GM23338 (cell line): ENCODE results near the gene LCN10. TPM values are rescaled to one million over a fixed set of nuclear protein-coding genes. Genes with fewer than 3 reads are reported as not detected.

Source experiments
- ATAC-seq: fragments of 200-7000 bp; cut with Tn5 transposase; 3 replicates; pipeline ENCODE4 v1.9.1; 2020
- DNase-seq: peaks from one replicate; pipeline ENCODE4 v3.0.0-alpha.2; 2015; ENCODE audit warnings: low spot score
- H2AFZ ChIP-seq: fragments of 200-600 bp; sonication (generic); 2 replicates; pipeline ENCODE4 v1.8.0; 2016; ENCODE audit warnings: antibody characterized with exemption, mild to moderate bottlenecking, moderate library complexity
- H3F3A ChIP-seq: fragments of 200-600 bp; sonication (generic); replicated peaks from 2 replicates; pipeline ENCODE4 v1.8.0; 2017; ENCODE audit warnings: antibody characterized with exemption, mixed run types, low read depth
- H3K27ac ChIP-seq: fragments of 200-600 bp; sonication (generic); 2 replicates; pipeline ENCODE4 v1.6.1; 2016; ENCODE audit warnings: low read depth
- H3K27me3 ChIP-seq: fragments of 200-600 bp; sonication (generic); 2 replicates; pipeline ENCODE4 v1.8.0; 2016; ENCODE audit warnings: mild to moderate bottlenecking, mixed run types, moderate library complexity; ENCODE audit not compliant: insufficient read depth
- H3K36me3 ChIP-seq: fragments of 200-600 bp; sonication (generic); 2 replicates; pipeline ENCODE4 v1.8.0; 2016; ENCODE audit warnings: mild to moderate bottlenecking; ENCODE audit not compliant: insufficient read depth
- H3K4me1 ChIP-seq: fragments of 200-600 bp; sonication (generic); 2 replicates; pipeline ENCODE4 v1.8.0; 2016; ENCODE audit warnings: mild to moderate bottlenecking, moderate library complexity; ENCODE audit not compliant: insufficient read depth
- H3K4me2 ChIP-seq: fragments of 200-600 bp; sonication (generic); 2 replicates; pipeline ENCODE4 v1.7.1; 2017; ENCODE audit warnings: mixed run types
- H3K4me3 ChIP-seq: fragments of 200-600 bp; sonication (generic); 2 replicates; pipeline ENCODE4 v1.6.1; 2016; ENCODE audit warnings: mixed run types
- H3K79me2 ChIP-seq: fragments of 200-600 bp; sonication (generic); replicated peaks from 2 replicates; pipeline ENCODE4 v1.8.0; 2017; ENCODE audit warnings: mild to moderate bottlenecking; ENCODE audit not compliant: insufficient read depth
- H3K9me2 ChIP-seq: fragments of 200-600 bp; sonication (generic); 2 replicates; pipeline ENCODE4 v1.8.0; 2017; ENCODE audit not compliant: insufficient read depth
- H4K20me1 ChIP-seq: fragments of 200-600 bp; sonication (generic); replicated peaks from 2 replicates; pipeline ENCODE4 v1.8.0; 2017; ENCODE audit warnings: mild to moderate bottlenecking; ENCODE audit not compliant: insufficient read depth
- H3K27ac Mint-ChIP-seq: 2 replicates; pipeline ENCODE4 v1.8.0; 2020; ENCODE audit warnings: inconsistent platforms, mild to moderate bottlenecking, moderate library complexity, mixed read lengths
- H3K27me3 Mint-ChIP-seq: 3 replicates; pipeline ENCODE4 v1.8.0; 2022; ENCODE audit warnings: low read depth, mild to moderate bottlenecking, moderate library complexity, mixed read lengths, inconsistent platforms; ENCODE audit not compliant: insufficient read depth, poor library complexity
- H3K36me3 Mint-ChIP-seq: 3 replicates; pipeline ENCODE4 v1.8.0; 2021; ENCODE audit warnings: low read depth, mild to moderate bottlenecking, inconsistent platforms, moderate library complexity, mixed read lengths
- H3K4me1 Mint-ChIP-seq: 3 replicates; pipeline ENCODE4 v1.8.0; 2020; ENCODE audit warnings: mild to moderate bottlenecking, inconsistent platforms, mixed read lengths
- H3K4me3 Mint-ChIP-seq: 3 replicates; pipeline ENCODE4 v1.8.0; 2021; ENCODE audit warnings: moderate library complexity, mild to moderate bottlenecking, inconsistent platforms, mixed read lengths
- H3K9me3 Mint-ChIP-seq: 3 replicates; pipeline ENCODE4 v1.8.0; 2020; ENCODE audit warnings: moderate library complexity, mild to moderate bottlenecking, inconsistent platforms, mixed read lengths
- CREB1 ChIP-seq: fragments of 250-450 bp; sonication (Bioruptor Pico); IDR thresholded peaks from 2 replicates; pipeline ENCODE4 v1.5.0; 2020; ENCODE audit warnings: low read depth, mild to moderate bottlenecking, moderate library complexity
- EZH2 ChIP-seq: fragments of 200-600 bp; sonication (generic); IDR thresholded peaks from one replicate; pipeline ENCODE4 v1.8.0; 2017; ENCODE audit warnings: antibody characterized with exemption, mild to moderate bottlenecking, low read depth; ENCODE audit not compliant: unreplicated experiment
- STAT1 ChIP-seq: IDR thresholded peaks from one replicate; pipeline ENCODE4 v1.6.1; 2016; ENCODE audit warnings: antibody characterized with exemption; ENCODE audit not compliant: unreplicated experiment
- ZNF114 ChIP-seq: fragments of 250-450 bp; sonication (Bioruptor Pico); IDR thresholded peaks from 2 replicates; pipeline ENCODE4 v1.5.0; 2020; ENCODE audit warnings: mild to moderate bottlenecking, moderate library complexity
- polyA plus RNA-seq: library from polyadenylated mRNA; unstranded; fragments of >200 nt; fragmentation: Nextera tagmentation; extraction: Ambion mirVana; gene quantifications from 2 replicates; pipeline ENCODE4 v1.2.1, GENCODE V29; 2016
- total RNA-seq: library from RNA; depleted of rRNA; stranded (reverse); fragments of >200 nt; shearing (Covaris generic); gene quantifications from 2 replicates; pipeline ENCODE4 v1.2.3, GENCODE V29; 2014
- TF ChIP-seq, protein P1 (sequence below): IDR thresholded peaks from one replicate; pipeline ENCODE4 v1.6.1; 2018; ENCODE audit warnings: antibody characterized with exemption; ENCODE audit not compliant: unreplicated experiment
- TF ChIP-seq, protein P2 (sequence below): IDR thresholded peaks from 2 replicates; pipeline ENCODE4 v1.6.1; 2016; ENCODE audit warnings: antibody characterized with exemption
- TF ChIP-seq, protein P3 (sequence below), 2 experiments: fragments of 200-600 bp in 1 of 2; sonication (generic) in 1 of 2; conservative IDR thresholded peaks; 2 replicates each; pipeline versions ENCODE4 v1.5.1 to v1.6.1; 2016 to 2017; ENCODE audit warnings: antibody characterized with exemption in 2 of 2, low read depth in 2 of 2, mild to moderate bottlenecking in 2 of 2, moderate library complexity in 1 of 2

Gene LCN10
- total and polyA plus RNA-seq, 2 experiments from 2014 or later = 0.45 to 0.74 TPM

DNA sequence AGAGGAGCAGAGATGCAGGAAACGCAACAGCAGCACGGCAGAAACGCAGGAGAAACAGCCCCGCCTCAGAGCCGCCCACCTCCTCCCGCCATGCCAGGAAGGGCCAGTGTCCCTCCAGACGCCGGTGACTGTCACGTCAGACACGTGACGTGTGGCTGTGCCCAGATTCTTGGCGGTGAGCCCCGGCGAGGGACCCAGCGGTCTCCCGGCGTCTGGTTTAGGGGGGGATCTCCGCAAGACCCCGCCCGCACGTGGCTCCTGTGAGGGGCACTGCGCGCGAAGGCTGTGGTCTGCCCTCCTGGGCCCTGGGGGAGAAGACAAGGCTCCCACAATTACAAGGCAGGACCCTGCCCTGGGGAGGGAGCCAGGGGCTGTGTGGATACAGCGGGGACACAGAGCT is 17.7 kb upstream of the LCN10 start (continued):
- TF ChIP-seq, protein P1, sequence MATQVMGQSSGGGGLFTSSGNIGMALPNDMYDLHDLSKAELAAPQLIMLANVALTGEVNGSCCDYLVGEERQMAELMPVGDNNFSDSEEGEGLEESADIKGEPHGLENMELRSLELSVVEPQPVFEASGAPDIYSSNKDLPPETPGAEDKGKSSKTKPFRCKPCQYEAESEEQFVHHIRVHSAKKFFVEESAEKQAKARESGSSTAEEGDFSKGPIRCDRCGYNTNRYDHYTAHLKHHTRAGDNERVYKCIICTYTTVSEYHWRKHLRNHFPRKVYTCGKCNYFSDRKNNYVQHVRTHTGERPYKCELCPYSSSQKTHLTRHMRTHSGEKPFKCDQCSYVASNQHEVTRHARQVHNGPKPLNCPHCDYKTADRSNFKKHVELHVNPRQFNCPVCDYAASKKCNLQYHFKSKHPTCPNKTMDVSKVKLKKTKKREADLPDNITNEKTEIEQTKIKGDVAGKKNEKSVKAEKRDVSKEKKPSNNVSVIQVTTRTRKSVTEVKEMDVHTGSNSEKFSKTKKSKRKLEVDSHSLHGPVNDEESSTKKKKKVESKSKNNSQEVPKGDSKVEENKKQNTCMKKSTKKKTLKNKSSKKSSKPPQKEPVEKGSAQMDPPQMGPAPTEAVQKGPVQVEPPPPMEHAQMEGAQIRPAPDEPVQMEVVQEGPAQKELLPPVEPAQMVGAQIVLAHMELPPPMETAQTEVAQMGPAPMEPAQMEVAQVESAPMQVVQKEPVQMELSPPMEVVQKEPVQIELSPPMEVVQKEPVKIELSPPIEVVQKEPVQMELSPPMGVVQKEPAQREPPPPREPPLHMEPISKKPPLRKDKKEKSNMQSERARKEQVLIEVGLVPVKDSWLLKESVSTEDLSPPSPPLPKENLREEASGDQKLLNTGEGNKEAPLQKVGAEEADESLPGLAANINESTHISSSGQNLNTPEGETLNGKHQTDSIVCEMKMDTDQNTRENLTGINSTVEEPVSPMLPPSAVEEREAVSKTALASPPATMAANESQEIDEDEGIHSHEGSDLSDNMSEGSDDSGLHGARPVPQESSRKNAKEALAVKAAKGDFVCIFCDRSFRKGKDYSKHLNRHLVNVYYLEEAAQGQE = no peak
- TF ChIP-seq, protein P2, sequence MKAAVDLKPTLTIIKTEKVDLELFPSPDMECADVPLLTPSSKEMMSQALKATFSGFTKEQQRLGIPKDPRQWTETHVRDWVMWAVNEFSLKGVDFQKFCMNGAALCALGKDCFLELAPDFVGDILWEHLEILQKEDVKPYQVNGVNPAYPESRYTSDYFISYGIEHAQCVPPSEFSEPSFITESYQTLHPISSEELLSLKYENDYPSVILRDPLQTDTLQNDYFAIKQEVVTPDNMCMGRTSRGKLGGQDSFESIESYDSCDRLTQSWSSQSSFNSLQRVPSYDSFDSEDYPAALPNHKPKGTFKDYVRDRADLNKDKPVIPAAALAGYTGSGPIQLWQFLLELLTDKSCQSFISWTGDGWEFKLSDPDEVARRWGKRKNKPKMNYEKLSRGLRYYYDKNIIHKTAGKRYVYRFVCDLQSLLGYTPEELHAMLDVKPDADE = no peak
- TF ChIP-seq EZH2 = no peak
- no peak for TF ChIP-seq STAT1
- TF ChIP-seq CREB1 (CRISPR knock-in tag) = no peak
- TF ChIP-seq ZNF114 = no peak

DNA sequence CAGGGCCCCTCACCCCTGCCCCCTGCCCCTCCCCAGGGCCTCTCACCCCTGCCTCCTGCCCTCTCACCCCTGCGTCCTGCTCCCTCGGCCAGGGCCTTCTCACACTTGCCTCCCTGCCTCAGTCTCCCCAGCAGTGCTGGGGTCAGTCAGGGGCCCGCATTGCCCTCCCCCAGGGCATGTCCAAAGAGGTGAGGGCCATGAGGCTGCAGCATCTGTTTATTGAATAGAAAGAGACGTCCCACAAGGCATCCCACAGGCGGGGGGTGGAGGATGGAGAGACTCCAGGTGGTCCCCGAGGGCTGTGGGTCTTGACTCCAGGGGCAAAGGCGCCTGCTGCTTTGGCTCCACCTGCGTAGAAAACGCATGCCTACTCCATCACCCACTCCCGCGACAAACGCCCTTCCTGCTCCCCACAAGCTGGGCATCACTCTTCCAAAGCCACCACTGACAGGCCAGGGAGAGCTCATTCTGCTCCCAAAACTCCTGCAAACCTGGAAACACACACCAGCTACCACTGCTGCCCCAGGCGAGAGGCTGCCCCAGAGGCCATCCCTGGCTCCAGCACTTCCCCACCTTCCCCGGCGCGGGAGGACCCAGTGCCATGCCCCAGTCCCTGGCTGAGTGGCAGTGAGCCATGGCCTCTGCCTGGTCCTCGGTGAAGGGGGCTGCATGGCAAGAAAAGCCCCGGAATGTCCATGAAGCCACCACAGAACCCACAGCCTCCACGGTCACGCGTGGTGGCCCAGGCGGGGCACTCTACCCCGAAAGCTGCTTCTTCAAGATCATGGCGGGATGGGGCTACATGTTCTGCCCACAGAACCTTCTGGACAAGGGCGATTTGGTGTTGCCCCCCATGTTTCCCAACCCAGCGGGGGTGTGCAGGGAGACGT is 16.9 kb upstream of the LCN10 start:
- no peak for DNase-seq
- H3K27ac Mint-ChIP-seq = no peak overlapping the region
- TF ChIP-seq, protein P1 = no peak
- TF ChIP-seq CREB1 (CRISPR knock-in tag) = no peak
- no peak for TF ChIP-seq ZNF114
- TF ChIP-seq, protein P3, sequence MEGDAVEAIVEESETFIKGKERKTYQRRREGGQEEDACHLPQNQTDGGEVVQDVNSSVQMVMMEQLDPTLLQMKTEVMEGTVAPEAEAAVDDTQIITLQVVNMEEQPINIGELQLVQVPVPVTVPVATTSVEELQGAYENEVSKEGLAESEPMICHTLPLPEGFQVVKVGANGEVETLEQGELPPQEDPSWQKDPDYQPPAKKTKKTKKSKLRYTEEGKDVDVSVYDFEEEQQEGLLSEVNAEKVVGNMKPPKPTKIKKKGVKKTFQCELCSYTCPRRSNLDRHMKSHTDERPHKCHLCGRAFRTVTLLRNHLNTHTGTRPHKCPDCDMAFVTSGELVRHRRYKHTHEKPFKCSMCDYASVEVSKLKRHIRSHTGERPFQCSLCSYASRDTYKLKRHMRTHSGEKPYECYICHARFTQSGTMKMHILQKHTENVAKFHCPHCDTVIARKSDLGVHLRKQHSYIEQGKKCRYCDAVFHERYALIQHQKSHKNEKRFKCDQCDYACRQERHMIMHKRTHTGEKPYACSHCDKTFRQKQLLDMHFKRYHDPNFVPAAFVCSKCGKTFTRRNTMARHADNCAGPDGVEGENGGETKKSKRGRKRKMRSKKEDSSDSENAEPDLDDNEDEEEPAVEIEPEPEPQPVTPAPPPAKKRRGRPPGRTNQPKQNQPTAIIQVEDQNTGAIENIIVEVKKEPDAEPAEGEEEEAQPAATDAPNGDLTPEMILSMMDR (conservative IDR thresholded peaks at IDR 0.05; ENCODE audit: low read depth in 2 of 2) = no peak

More for the DNA sequence above, 16.9 kb upstream of the LCN10 start:
- H3K4me2 ChIP-seq = no peak overlapping the region
- no peaks in the 10 kb centered on the region for H3K36me3 ChIP-seq
- Mint-ChIP-seq H3K9me3 (peaks cover 12% of the 10 kb centered on the region), H3K4me3 (no peak overlapping the region; the same call in 2 of the 3 replicates), H3K36me3 (no peaks in the 10 kb centered on the region), H3K4me1 (peaks cover 13% of the 10 kb centered on the region), H3K27me3 (peaks cover 11% of the 10 kb centered on the region)
- no peaks in the 10 kb centered on the region for H3K4me1 ChIP-seq
- H3K79me2 ChIP-seq = no peaks in the 10 kb centered on the region
- ATAC-seq = no peak
- H3K9me2 ChIP-seq = no peaks in the 10 kb centered on the region
- H4K20me1 ChIP-seq = no peaks in the 10 kb centered on the region
- no peak overlapping the region for H3K27ac ChIP-seq
- no peaks in the 10 kb centered on the region for H3K27me3 ChIP-seq
- H2AFZ ChIP-seq = peak overlapping the region; percentile 32; the same call in 1 of the 2 replicates
- H3F3A ChIP-seq = 0 out of 2 replicates have a peak, but pooled peaks cover 5% of the 10 kb centered on the region
- no peak overlapping the region for H3K4me3 ChIP-seq
